GM12878 (cell line): ENCODE data around the gene TAPBP. TPM values are rescaled to one million over a fixed set of nuclear protein-coding genes. Genes with fewer than 3 reads are reported as not detected.

Experiments used
- ATAC-seq: fragments of 200-7000 bp; cut with Tn5 transposase; 3 replicates; pipeline ENCODE4 v1.9.1; 2020; ENCODE audit warnings: mild to moderate bottlenecking, moderate library complexity
- BruUV-seq: library from RNA; stranded (reverse); fragments of 400-500 nt; replicated peaks from 2 replicates; lab custom pipeline; 2021; lab: Mats Ljungman, UMichigan
- CTCF ChIA-PET: fragments of 300-600 bp; sonication (Branson Sonifier 250); formaldehyde crosslinking; extraction: SDS; loops from one replicate; lab custom pipeline; 2021; ENCODE audit warnings: inconsistent platforms; lab: Yijun Ruan, JAX
- POLR2A ChIA-PET: fragments of 350-600 bp; formaldehyde crosslinking; extraction: SDS; loops from one replicate; lab custom pipeline; 2021; ENCODE audit warnings: inconsistent platforms; lab: Charles Lee
- RAD21 ChIA-PET: fragments of 300-600 bp; sonication (Branson Sonifier 250); formaldehyde crosslinking; loops from one replicate; lab custom pipeline; 2023; ENCODE audit warnings: antibody characterized with exemption; ENCODE audit not compliant: unreplicated experiment; lab: Charles Lee
- SMC1A ChIA-PET: fragments of 300-600 bp; sonication (Branson Sonifier 250); formaldehyde crosslinking; loops from one replicate; lab custom pipeline; 2023; ENCODE audit not compliant: unreplicated experiment, uncharacterized antibody; lab: Charles Lee
- DNase-seq: peaks from one replicate; pipeline ENCODE4 v3.0.0-alpha.2; 2011; ENCODE audit warnings: low read depth, low spot score
- FAIRE-seq: peaks from 3 replicates; lab custom pipeline; 2011; peaks lifted over from hg19 to GRCh38; lab: Jason Lieb, UNC
- H2AFZ ChIP-seq: 2 replicates; pipeline ENCODE4 v1.6.0; 2011; ENCODE audit warnings: low read depth, low read length, control low read depth; ENCODE audit not compliant: control insufficient read depth
- H3K27ac ChIP-seq: 2 replicates; pipeline ENCODE4 v1.5.1; 2011; ENCODE audit warnings: control low read depth; ENCODE audit not compliant: control insufficient read depth, insufficient read depth
- H3K27me3 ChIP-seq, 2 experiments: replicated peaks in 1 of 2; 2 replicates each; pipeline versions ENCODE4 v1.6.0 to v1.6.1; 2011; ENCODE audit warnings: low read length in 1 of 2; ENCODE audit not compliant: control insufficient read depth in 2 of 2, insufficient read depth in 2 of 2
- H3K36me3 ChIP-seq, 2 experiments: 2 replicates each; pipeline ENCODE4 v1.5.1; 2011; ENCODE audit warnings: low read length in 1 of 2; ENCODE audit not compliant: control insufficient read depth in 2 of 2, insufficient read depth in 2 of 2
- H3K4me1 ChIP-seq: 2 replicates; pipeline ENCODE4 v1.6.1; 2011; ENCODE audit warnings: mild to moderate bottlenecking, low read length, moderate library complexity, mixed read lengths; ENCODE audit not compliant: control insufficient read depth, insufficient read depth
- H3K4me2 ChIP-seq: 2 replicates; pipeline ENCODE4 v1.6.0; 2011; ENCODE audit warnings: control low read depth; ENCODE audit not compliant: control insufficient read depth, insufficient read depth
- H3K4me3 ChIP-seq: fragments of 200-600 bp; sonication (generic); 2 replicates; pipeline ENCODE4 v1.5.1; 2016
- H3K79me2 ChIP-seq: 2 replicates; pipeline ENCODE4 v1.6.0; 2011; ENCODE audit warnings: low read length; ENCODE audit not compliant: control insufficient read depth, insufficient read depth
- H3K9ac ChIP-seq: 2 replicates; pipeline ENCODE4 v1.8.0; 2011; ENCODE audit warnings: low read length, control low read depth, mixed read lengths; ENCODE audit not compliant: control insufficient read depth, insufficient read depth
- H3K9me3 ChIP-seq: replicated peaks from 3 replicates; pipeline ENCODE4 v1.5.1; 2011; ENCODE audit warnings: mild to moderate bottlenecking, low read length; ENCODE audit not compliant: control insufficient read depth, insufficient read depth
- H4K20me1 ChIP-seq: 2 replicates; pipeline ENCODE4 v1.6.0; 2011; ENCODE audit not compliant: control insufficient read depth, insufficient read depth
- WGBS: methylation state at CpG from one replicate; pipeline ENCODE4 v1.1.6; 2016; ENCODE audit warnings: low lambda C conversion rate; ENCODE audit not compliant: insufficient replicate concordance, insufficient coverage; ENCODE audit errors: missing lambda C conversion rate; 5-methylcytosine and 5-hydroxymethylcytosine counted together
- in situ Hi-C: fragments of 300-500 bp; cut with MboI; formaldehyde crosslinking; loops from 9 replicates; pipeline ENCODE4 v1.14.3; 2018; ENCODE audit warnings: mixed read lengths
- intact Hi-C: fragments of 100-400 bp; cut with micrococcal nuclease; formaldehyde crosslinking; loops from one replicate; pipeline ENCODE4 v1.14.2; 2022; ENCODE audit not compliant: unreplicated experiment
- polyA plus RNA-seq, 11 experiments: library from polyadenylated mRNA; depleted of rRNA in 4 of 11; unstranded in 6 of 11; stranded (reverse) in 5 of 11; fragments of >200 nt; fragmentation: Nextera tagmentation in 4 of 11; fragmentation: Illumina TruSeq in 1 of 11; extraction: Ambion mirVana in 4 of 11; extraction: Trizol in 1 of 11; gene quantifications; 1 replicate in 1 of 11; 2 replicates in 10 of 11; pipeline versions ENCODE4 v1.2.1 to v1.2.3, GENCODE V29; 2011 to 2016; ENCODE audit warnings: inconsistent platforms in 2 of 11, missing spikeins in 2 of 11, low read depth in 1 of 11
- total RNA-seq, 4 experiments: library from RNA; depleted of rRNA in 3 of 4; stranded (reverse); fragments of >200 nt in 3 of 4; fragmentation: Illumina TruSeq in 1 of 4; extraction: Trizol in 1 of 4; gene quantifications; 2 replicates each; pipeline versions ENCODE4 v1.2.1 to v1.2.3, GENCODE V29; 2013 to 2021
- TF ChIP-seq, protein P1 (sequence below): IDR thresholded peaks from 2 replicates; pipeline ENCODE4 v1.6.1; 2012; ENCODE audit warnings: mild to moderate bottlenecking, low read depth, low read length
- TF ChIP-seq, protein P2 (sequence below), 3 experiments: IDR thresholded peaks in 2 of 3; conservative IDR thresholded peaks in 1 of 3; 2 replicates each; pipeline ENCODE4 v1.5.1; 2011; ENCODE audit warnings: low read depth in 3 of 3, low read length in 3 of 3, mild to moderate bottlenecking in 3 of 3, control low read depth in 2 of 3, moderate library complexity in 2 of 3, inconsistent platforms in 1 of 3, mixed read lengths in 1 of 3; ENCODE audit not compliant: control insufficient read depth in 2 of 3, insufficient read depth in 1 of 3; ENCODE audit errors: extremely low read depth in 1 of 3

The TAPBP gene
- total and polyA plus RNA-seq, 10 of the 15 experiments (the other 5 are each of a cell fraction or from before 2014, with no cell fraction given) = 14.6 to 210 (median 78.1) TPM

DNA sequence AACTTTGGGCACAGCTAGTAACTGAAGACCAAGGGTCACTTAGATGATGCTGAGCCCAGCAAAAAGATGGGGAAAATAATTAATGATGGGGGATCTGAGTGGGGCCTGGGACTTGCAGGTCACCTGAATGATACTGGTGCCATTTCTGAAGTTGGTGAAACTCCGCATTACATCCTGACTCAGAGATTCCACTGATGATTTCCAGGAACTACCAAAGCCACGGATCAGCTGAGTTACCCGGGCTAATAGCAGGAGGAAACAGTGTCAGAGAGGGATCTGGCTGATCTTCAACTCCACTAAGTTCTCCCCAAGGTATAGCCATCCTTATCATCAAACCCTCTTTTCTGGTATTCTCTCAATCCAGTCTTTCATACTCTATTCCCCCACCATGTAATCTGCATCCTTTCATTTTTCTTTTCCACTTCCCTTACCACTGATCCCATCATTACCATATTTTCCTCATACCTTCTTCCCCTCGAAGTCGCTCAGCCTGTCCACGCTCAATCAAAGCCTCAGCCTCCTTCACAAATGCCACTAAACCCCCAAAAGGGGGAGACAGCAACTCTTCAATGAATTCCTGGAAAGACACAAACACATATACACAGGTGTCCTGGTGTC is 62.4 kb downstream of the TAPBP start:
- TF ChIP-seq, protein P1, sequence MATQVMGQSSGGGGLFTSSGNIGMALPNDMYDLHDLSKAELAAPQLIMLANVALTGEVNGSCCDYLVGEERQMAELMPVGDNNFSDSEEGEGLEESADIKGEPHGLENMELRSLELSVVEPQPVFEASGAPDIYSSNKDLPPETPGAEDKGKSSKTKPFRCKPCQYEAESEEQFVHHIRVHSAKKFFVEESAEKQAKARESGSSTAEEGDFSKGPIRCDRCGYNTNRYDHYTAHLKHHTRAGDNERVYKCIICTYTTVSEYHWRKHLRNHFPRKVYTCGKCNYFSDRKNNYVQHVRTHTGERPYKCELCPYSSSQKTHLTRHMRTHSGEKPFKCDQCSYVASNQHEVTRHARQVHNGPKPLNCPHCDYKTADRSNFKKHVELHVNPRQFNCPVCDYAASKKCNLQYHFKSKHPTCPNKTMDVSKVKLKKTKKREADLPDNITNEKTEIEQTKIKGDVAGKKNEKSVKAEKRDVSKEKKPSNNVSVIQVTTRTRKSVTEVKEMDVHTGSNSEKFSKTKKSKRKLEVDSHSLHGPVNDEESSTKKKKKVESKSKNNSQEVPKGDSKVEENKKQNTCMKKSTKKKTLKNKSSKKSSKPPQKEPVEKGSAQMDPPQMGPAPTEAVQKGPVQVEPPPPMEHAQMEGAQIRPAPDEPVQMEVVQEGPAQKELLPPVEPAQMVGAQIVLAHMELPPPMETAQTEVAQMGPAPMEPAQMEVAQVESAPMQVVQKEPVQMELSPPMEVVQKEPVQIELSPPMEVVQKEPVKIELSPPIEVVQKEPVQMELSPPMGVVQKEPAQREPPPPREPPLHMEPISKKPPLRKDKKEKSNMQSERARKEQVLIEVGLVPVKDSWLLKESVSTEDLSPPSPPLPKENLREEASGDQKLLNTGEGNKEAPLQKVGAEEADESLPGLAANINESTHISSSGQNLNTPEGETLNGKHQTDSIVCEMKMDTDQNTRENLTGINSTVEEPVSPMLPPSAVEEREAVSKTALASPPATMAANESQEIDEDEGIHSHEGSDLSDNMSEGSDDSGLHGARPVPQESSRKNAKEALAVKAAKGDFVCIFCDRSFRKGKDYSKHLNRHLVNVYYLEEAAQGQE = no peak
- TF ChIP-seq, protein P2, sequence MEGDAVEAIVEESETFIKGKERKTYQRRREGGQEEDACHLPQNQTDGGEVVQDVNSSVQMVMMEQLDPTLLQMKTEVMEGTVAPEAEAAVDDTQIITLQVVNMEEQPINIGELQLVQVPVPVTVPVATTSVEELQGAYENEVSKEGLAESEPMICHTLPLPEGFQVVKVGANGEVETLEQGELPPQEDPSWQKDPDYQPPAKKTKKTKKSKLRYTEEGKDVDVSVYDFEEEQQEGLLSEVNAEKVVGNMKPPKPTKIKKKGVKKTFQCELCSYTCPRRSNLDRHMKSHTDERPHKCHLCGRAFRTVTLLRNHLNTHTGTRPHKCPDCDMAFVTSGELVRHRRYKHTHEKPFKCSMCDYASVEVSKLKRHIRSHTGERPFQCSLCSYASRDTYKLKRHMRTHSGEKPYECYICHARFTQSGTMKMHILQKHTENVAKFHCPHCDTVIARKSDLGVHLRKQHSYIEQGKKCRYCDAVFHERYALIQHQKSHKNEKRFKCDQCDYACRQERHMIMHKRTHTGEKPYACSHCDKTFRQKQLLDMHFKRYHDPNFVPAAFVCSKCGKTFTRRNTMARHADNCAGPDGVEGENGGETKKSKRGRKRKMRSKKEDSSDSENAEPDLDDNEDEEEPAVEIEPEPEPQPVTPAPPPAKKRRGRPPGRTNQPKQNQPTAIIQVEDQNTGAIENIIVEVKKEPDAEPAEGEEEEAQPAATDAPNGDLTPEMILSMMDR (IDR thresholded peaks at IDR 0.05 in 2 of 3, conservative IDR thresholded peaks at IDR 0.05 in 1 of 3; ENCODE audit: control insufficient read depth in 2 of 3, extremely low read depth in 1 of 3, insufficient read depth in 1 of 3, low read depth in 3 of 3, low read length in 3 of 3) = peak in 1 of 3 experiments; percentile 9; a peak in 1 of 6 replicates
- Histone ChIP-seq H3K9me3 (no peaks in the 10 kb centered on the region), H3K4me1 (peaks cover 10% of the 10 kb centered on the region), H2AFZ (no peak overlapping the region), H3K4me2 (no peak overlapping the region), H3K79me2 (peaks cover 13% of the 10 kb centered on the region), H4K20me1 (no peaks in the 10 kb centered on the region), H3K4me3 (no peak overlapping the region), H3K9ac (no peak overlapping the region), H3K27me3 (no peaks in the 10 kb centered on the region), H3K27ac (no peak overlapping the region), H3K36me3 (peaks cover 2 to 12% of the 10 kb centered on the region in 2 experiments; a peak in 2 of 4 replicates)
- ChIA-PET CTCF (interaction anchor here (1.0 to 3.8 kb wide), 5 partner anchors 9 to 352 kb away, joined by 3 to 23 read pairs (median 6); partner anchors contain the start of genes RGL2, RPS18 and VPS52), RAD21 (no interaction called here), SMC1A (interaction anchor here (1.5 to 1.7 kb wide), 2 partner anchors 17 to 23 kb away, joined by 3 to 6 read pairs; no protein-coding TSS in a partner anchor), POLR2A (interaction anchor here (0.6 to 5.2 kb wide), 6 partner anchors 11 to 139 kb away, joined by 3 to 40 read pairs (median 4); partner anchors contain the start of genes RING1, RPS18 and VPS52)
- BruUV-seq = TSS peak; percentile 55
- no peak for FAIRE-seq
- in situ Hi-C loops (no loop called here), intact Hi-C loops (no loop called here)
- ATAC-seq = no peak
- WGBS = 70% methylated on average over 6 of the region's 6 CpGs
- no peak for DNase-seq
